ENCODE data around the gene GABRG3.

GRCh38 chr15:26935322-26935721 lies 35.7 kb upstream of the GABRG3 start:
- TF ChIP-seq, protein P1, sequence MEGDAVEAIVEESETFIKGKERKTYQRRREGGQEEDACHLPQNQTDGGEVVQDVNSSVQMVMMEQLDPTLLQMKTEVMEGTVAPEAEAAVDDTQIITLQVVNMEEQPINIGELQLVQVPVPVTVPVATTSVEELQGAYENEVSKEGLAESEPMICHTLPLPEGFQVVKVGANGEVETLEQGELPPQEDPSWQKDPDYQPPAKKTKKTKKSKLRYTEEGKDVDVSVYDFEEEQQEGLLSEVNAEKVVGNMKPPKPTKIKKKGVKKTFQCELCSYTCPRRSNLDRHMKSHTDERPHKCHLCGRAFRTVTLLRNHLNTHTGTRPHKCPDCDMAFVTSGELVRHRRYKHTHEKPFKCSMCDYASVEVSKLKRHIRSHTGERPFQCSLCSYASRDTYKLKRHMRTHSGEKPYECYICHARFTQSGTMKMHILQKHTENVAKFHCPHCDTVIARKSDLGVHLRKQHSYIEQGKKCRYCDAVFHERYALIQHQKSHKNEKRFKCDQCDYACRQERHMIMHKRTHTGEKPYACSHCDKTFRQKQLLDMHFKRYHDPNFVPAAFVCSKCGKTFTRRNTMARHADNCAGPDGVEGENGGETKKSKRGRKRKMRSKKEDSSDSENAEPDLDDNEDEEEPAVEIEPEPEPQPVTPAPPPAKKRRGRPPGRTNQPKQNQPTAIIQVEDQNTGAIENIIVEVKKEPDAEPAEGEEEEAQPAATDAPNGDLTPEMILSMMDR (tag by site-specific recombination; IDR thresholded peaks at IDR 0.05) = no peak
- TF ChIP-seq ZNF274 (IDR thresholded peaks at IDR 0.05; ENCODE audit: low read length) = no peak
- TF ChIP-seq ZNF274 (tag by site-specific recombination; IDR thresholded peaks at IDR 0.05; ENCODE audit: borderline replicate concordance) = no peak
- TF ChIP-seq, protein P2, sequence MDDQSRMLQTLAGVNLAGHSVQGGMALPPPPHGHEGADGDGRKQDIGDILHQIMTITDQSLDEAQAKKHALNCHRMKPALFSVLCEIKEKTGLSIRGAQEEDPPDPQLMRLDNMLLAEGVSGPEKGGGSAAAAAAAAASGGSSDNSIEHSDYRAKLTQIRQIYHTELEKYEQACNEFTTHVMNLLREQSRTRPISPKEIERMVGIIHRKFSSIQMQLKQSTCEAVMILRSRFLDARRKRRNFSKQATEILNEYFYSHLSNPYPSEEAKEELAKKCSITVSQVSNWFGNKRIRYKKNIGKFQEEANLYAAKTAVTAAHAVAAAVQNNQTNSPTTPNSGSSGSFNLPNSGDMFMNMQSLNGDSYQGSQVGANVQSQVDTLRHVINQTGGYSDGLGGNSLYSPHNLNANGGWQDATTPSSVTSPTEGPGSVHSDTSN (CRISPR knock-in tag; IDR thresholded peaks at IDR 0.05) = no peak
- no peak for TF ChIP-seq ZNF76 (tag by site-specific recombination; IDR thresholded peaks at IDR 0.05; ENCODE audit: borderline replicate concordance, low read depth)
- TF ChIP-seq ZSCAN30 (tag by site-specific recombination; IDR thresholded peaks at IDR 0.05) = no peak
- TF ChIP-seq ZNF24 (tag by site-specific recombination; IDR thresholded peaks at IDR 0.05) = no peak
- no peak for TF ChIP-seq ZSCAN18 (tag by site-specific recombination; IDR thresholded peaks at IDR 0.05)
- TF ChIP-seq ZNF473 (tag by site-specific recombination; IDR thresholded peaks at IDR 0.05) = no peak
- TF ChIP-seq, protein P3, sequence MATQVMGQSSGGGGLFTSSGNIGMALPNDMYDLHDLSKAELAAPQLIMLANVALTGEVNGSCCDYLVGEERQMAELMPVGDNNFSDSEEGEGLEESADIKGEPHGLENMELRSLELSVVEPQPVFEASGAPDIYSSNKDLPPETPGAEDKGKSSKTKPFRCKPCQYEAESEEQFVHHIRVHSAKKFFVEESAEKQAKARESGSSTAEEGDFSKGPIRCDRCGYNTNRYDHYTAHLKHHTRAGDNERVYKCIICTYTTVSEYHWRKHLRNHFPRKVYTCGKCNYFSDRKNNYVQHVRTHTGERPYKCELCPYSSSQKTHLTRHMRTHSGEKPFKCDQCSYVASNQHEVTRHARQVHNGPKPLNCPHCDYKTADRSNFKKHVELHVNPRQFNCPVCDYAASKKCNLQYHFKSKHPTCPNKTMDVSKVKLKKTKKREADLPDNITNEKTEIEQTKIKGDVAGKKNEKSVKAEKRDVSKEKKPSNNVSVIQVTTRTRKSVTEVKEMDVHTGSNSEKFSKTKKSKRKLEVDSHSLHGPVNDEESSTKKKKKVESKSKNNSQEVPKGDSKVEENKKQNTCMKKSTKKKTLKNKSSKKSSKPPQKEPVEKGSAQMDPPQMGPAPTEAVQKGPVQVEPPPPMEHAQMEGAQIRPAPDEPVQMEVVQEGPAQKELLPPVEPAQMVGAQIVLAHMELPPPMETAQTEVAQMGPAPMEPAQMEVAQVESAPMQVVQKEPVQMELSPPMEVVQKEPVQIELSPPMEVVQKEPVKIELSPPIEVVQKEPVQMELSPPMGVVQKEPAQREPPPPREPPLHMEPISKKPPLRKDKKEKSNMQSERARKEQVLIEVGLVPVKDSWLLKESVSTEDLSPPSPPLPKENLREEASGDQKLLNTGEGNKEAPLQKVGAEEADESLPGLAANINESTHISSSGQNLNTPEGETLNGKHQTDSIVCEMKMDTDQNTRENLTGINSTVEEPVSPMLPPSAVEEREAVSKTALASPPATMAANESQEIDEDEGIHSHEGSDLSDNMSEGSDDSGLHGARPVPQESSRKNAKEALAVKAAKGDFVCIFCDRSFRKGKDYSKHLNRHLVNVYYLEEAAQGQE (tag by site-specific recombination; IDR thresholded peaks at IDR 0.05) = no peak
